GM18907 (cell line): ENCODE data around the gene ZNF319.
A peak's percentile ranks its signal among the peaks of the same experiment; 100 is the strongest.
"Not testable (repeated sequence)": the region's sequence is repeated elsewhere in the genome, so short reads cannot be mapped to it uniquely, and the experiment has no call there.

ENCODE experiments used
- ATAC-seq: cut with Tn5 transposase; IDR thresholded peaks from one replicate; pipeline ENCODE4 v1.9.1; 2021; ENCODE audit warnings: mild to moderate bottlenecking, moderate library complexity; ENCODE audit not compliant: unreplicated experiment

Gene ZNF319

GRCh38 chr16:58022601-58023371 is 22.3 kb upstream of the ZNF319 start:
- ATAC-seq: no peak

GRCh38 chr16:58021661-58022551 is 21.4 kb upstream of the ZNF319 start:
- no peak for ATAC-seq

- no peak for ATAC-seq
Measured at GRCh38 chr16:58020628-58021521, 20.4 kb upstream of the ZNF319 start.

- no peak for ATAC-seq
Measured at GRCh38 chr16:58019866-58020538, 19.5 kb upstream of the ZNF319 start.

GRCh38 chr16:58018803-58019202 is 18.3 kb upstream of the ZNF319 start:
- no peak for ATAC-seq

- no peak for ATAC-seq
Measured at GRCh38 chr16:58016840-58017446, 16.5 kb upstream of the ZNF319 start.

GRCh38 chr16:58013201-58013956 is 12.9 kb upstream of the ZNF319 start:
- ATAC-seq: no peak

- ATAC-seq: no peak
Measured at GRCh38 chr16:58012481-58012880, 12.0 kb upstream of the ZNF319 start.

GRCh38 chr16:58011652-58012051 is 11.2 kb upstream of the ZNF319 start:
- no peak for ATAC-seq

- ATAC-seq: no peak
Measured at GRCh38 chr16:58010886-58011285, 10.4 kb upstream of the ZNF319 start.

GRCh38 chr16:58009856-58010416 is 9.5 kb upstream of the ZNF319 start:
- ATAC-seq: no peak

- ATAC-seq: not testable (repeated sequence)
Measured at GRCh38 chr16:58004736-58005135, 4.3 kb upstream of the ZNF319 start.

GRCh38 chr16:58002936-58003335 is 2.5 kb upstream of the ZNF319 start:
- no peak for ATAC-seq

- ATAC-seq: no peak
Measured at GRCh38 chr16:58002416-58002800, 1.9 kb upstream of the ZNF319 start.

- ATAC-seq: no peak
Measured at GRCh38 chr16:58001781-58002415, 1.4 kb upstream of the ZNF319 start.

GRCh38 chr16:58000706-58001676 is 519 bp upstream of the ZNF319 start, which contains the start of gene USB1:
TSS of gene USB1 (plus strand) at chr16:58001407. CDS start at chr16:58001484, 77 bp downstream.
- ATAC-seq: peak; percentile 83

- ATAC-seq: no peak
Measured at GRCh38 chr16:57999366-57999970, 1.0 kb downstream of the ZNF319 start.
